Measurements from ENCODE around the gene POLG. TPM values are rescaled to one million over a fixed set of nuclear protein-coding genes. Genes with fewer than 3 reads are reported as not detected.

Gene POLG
- total RNA-seq, 1 donor from 2014 or later, result 36.0 TPM

GRCh38 chr15:89370120-89370977, 35.7 kb upstream of the POLG start:
- ATAC-seq (no peak), DNase-seq (ENCODE audit: low spot score) (no peak)

- no peak for DNase-seq (ENCODE audit: low spot score)
- ATAC-seq, result no peak
Measured at GRCh38 chr15:89369341-89369947, 34.8 kb upstream of the POLG start.

- DNase-seq (ENCODE audit: low spot score) (no peak), ATAC-seq (no peak)
Measured at GRCh38 chr15:89368566-89369223, 34.1 kb upstream of the POLG start.

- ATAC-seq (no peak), DNase-seq (ENCODE audit: low spot score) (no peak)
Measured at GRCh38 chr15:89367485-89368451, 33.1 kb upstream of the POLG start.

- ATAC-seq (no peak), DNase-seq (ENCODE audit: low spot score) (no peak)
Measured at GRCh38 chr15:89366656-89367393, 32.2 kb upstream of the POLG start.

GRCh38 chr15:89365462-89366065, 30.9 kb upstream of the POLG start:
- DNase-seq (ENCODE audit: low spot score), result no peak

GRCh38 chr15:89364741-89365450, 30.3 kb upstream of the POLG start:
- ATAC-seq (peak; percentile 20), DNase-seq (ENCODE audit: low spot score) (no peak)

More at GRCh38 chr15:89365462-89366065, 30.9 kb upstream of the POLG start:
- no peak for ATAC-seq

GRCh38 chr15:89364341-89364740, 29.7 kb upstream of the POLG start:
- no peak for DNase-seq (ENCODE audit: low spot score)
- ATAC-seq, result peak; percentile 44

GRCh38 chr15:89363770-89364169, 29.1 kb upstream of the POLG start:
- no peak for DNase-seq (ENCODE audit: low spot score)
- no peak for ATAC-seq

- no peak for ATAC-seq
- no peak for DNase-seq (ENCODE audit: low spot score)
Measured at GRCh38 chr15:89363133-89363532, 28.5 kb upstream of the POLG start.

GRCh38 chr15:89362203-89363101, 27.8 kb upstream of the POLG start:
- DNase-seq (ENCODE audit: low spot score), result no peak
- ATAC-seq, result no peak

- ATAC-seq (peak; percentile 63), DNase-seq (ENCODE audit: low spot score) (peak; percentile 63)
Measured at GRCh38 chr15:89361451-89362202, 27.0 kb upstream of the POLG start.

GRCh38 chr15:89360294-89360971, 25.8 kb upstream of the POLG start:
- ATAC-seq, result no peak
- no peak for DNase-seq (ENCODE audit: low spot score)

GRCh38 chr15:89359471-89360293, 25.1 kb upstream of the POLG start:
- ATAC-seq, result no peak
- no peak for DNase-seq (ENCODE audit: low spot score)

GRCh38 chr15:89358755-89359439, 24.3 kb upstream of the POLG start:
- ATAC-seq (peak; percentile 93), DNase-seq (ENCODE audit: low spot score) (peak; percentile 81)

All from left lobe of liver (tissue), 2 donors.